GM18909 (cell line): ENCODE results near the gene NUDT22.

Source experiments
- ATAC-seq: cut with Tn5 transposase; IDR thresholded peaks from one replicate; pipeline ENCODE4 v1.9.1; 2021; ENCODE audit warnings: mild to moderate bottlenecking; ENCODE audit not compliant: unreplicated experiment, poor library complexity

Gene NUDT22

GRCh38 chr11:64252003-64252872 lies 26.2 kb downstream of the NUDT22 start:
- no peak for ATAC-seq

GRCh38 chr11:64253043-64253442 lies 27.0 kb downstream of the NUDT22 start:
- ATAC-seq, result no peak

- ATAC-seq, result no peak
Observed at GRCh38 chr11:64253481-64253880, 27.4 kb downstream of the NUDT22 start.

GRCh38 chr11:64254326-64254725 lies 28.3 kb downstream of the NUDT22 start:
- ATAC-seq, result no peak

GRCh38 chr11:64255135-64256128 lies 29.4 kb downstream of the NUDT22 start:
- ATAC-seq, result no peak

GRCh38 chr11:64256300-64256699 lies 30.2 kb downstream of the NUDT22 start:
- ATAC-seq, result no peak

- ATAC-seq, result no peak
Observed at GRCh38 chr11:64258356-64258755, 32.3 kb downstream of the NUDT22 start.

- no peak for ATAC-seq
Observed at GRCh38 chr11:64258946-64259532, 33.0 kb downstream of the NUDT22 start.

GRCh38 chr11:64259533-64260067 lies 33.5 kb downstream of the NUDT22 start:
- ATAC-seq, result no peak

- no peak for ATAC-seq
Observed at GRCh38 chr11:64260147-64260708, 34.2 kb downstream of the NUDT22 start.

GRCh38 chr11:64261556-64262080 lies 35.5 kb downstream of the NUDT22 start:
- ATAC-seq, result no peak

GRCh38 chr11:64262271-64263002 lies 36.4 kb downstream of the NUDT22 start:
- no peak for ATAC-seq

- ATAC-seq, result no peak
Observed at GRCh38 chr11:64263021-64263946, 37.2 kb downstream of the NUDT22 start.

GRCh38 chr11:64263947-64264317 lies 37.9 kb downstream of the NUDT22 start:
- no peak for ATAC-seq

- ATAC-seq, result no peak
Observed at GRCh38 chr11:64264371-64264852, 38.3 kb downstream of the NUDT22 start.

- ATAC-seq, result no peak
Observed at GRCh38 chr11:64265176-64266160, 39.4 kb downstream of the NUDT22 start.

GRCh38 chr11:64266339-64266738 lies 40.3 kb downstream of the NUDT22 start:
- ATAC-seq, result no peak
